ENCODE data around the gene PTPRO. TPM values are rescaled to one million over a fixed set of nuclear protein-coding genes. Genes with fewer than 3 reads are reported as not detected.

Gene PTPRO
- total RNA-seq, 1 experiment from 2014 or later, result 0.22 TPM

DNA sequence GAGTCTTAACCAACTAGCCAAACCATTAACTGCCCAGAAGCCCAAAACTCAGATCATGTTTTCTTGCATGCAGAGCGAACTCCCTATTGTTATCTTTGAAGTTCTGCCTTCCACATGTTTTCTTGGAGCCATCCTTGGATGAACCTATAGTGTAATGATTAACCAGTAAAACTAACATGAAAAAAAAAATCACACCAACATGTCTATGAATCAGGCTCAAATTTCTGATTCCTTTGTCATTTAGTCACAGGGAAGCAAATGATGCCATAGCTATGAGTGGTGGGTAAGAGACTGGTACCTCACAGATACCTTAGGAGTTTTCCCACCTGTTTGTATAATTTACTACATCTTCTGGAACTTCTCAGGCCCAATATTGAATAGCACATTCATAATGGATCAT is 70.7 kb downstream of the PTPRO start:
- no peaks in the 10 kb centered on the region for H3K9me3 ChIP-seq (replicated peaks)
- no peaks in the 10 kb centered on the region for H3K27me3 ChIP-seq
- no peak overlapping the region for H3K4me3 ChIP-seq
- no peak for DNase-seq
- H3K27ac ChIP-seq, result no peak overlapping the region
- H3K36me3 ChIP-seq, result no peaks in the 10 kb centered on the region
- no peaks in the 10 kb centered on the region for H3K4me1 ChIP-seq

DNA sequence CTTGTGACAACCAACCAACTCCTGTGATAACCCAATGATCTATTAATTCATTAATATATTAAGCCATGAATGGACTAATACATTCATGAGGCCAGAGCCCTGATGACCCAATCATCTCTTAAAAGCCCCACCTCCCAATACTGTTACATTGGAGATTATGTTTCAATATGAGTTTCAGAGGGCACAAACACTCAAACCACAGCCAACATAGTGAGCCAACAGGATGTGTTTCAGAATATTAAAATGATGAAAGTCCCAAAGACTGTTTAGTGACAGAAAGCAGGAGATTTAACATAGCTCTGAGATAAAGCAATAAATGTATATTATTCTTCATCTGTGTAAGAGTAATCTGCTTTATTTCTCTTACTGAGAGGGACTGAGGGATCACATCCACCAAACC is 71.7 kb downstream of the PTPRO start:
- no peak overlapping the region for H3K27ac ChIP-seq
- H3K36me3 ChIP-seq, result no peaks in the 10 kb centered on the region
- H3K4me3 ChIP-seq, result no peak overlapping the region
- no peaks in the 10 kb centered on the region for H3K4me1 ChIP-seq
- H3K27me3 ChIP-seq, result no peaks in the 10 kb centered on the region
- no peaks in the 10 kb centered on the region for H3K9me3 ChIP-seq (replicated peaks)
- no peak for DNase-seq

DNA sequence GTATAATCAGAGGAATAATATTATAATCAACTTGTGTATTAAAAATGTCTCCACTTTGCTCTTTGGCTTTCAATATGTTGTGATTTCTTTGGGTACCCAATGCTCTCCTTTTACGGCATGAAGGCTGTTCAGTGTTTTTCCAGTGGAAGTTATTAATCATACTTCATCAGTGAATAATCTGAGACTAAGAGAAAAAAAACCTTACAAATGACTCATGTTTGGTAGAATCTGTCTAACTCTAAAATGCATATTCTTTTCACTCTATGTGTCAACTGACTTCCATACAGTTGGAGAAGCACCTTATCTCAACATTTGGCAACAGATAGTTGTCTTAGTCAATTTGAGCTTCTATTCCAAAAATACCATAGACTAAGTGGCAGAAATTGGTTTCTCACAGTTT is 82.2 kb downstream of the PTPRO start:
- H3K9me3 ChIP-seq (replicated peaks), result no peaks in the 10 kb centered on the region
- no peaks in the 10 kb centered on the region for H3K36me3 ChIP-seq
- DNase-seq, result no peak
- H3K4me3 ChIP-seq, result no peak overlapping the region
- H3K4me1 ChIP-seq, result no peaks in the 10 kb centered on the region
- H3K27ac ChIP-seq, result no peak overlapping the region
- H3K27me3 ChIP-seq, result no peaks in the 10 kb centered on the region

DNA sequence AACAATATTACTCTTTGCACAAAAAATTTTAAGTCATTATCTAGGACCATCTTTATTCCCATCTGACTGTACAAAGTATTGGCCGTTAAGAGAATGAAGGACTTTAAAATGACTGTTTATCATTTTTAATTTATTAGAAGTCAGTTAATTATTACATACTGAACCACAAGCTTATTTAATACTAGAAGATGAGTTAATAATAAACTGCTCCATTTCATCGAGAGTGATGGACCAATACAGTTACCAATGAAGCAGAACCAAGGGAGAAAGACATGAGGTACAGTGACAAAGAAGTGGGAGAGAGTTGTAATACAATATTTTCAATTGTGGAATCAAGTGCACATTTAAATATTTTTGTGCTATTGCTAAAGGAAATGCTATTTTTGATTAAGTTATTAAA is 83.3 kb downstream of the PTPRO start:
- no peak for DNase-seq
- Histone ChIP-seq H3K4me3 (no peak overlapping the region), H3K4me1 (no peaks in the 10 kb centered on the region), H3K27ac (no peak overlapping the region), H3K27me3 (no peaks in the 10 kb centered on the region), H3K9me3 (replicated peaks) (no peaks in the 10 kb centered on the region), H3K36me3 (no peaks in the 10 kb centered on the region)

DNA sequence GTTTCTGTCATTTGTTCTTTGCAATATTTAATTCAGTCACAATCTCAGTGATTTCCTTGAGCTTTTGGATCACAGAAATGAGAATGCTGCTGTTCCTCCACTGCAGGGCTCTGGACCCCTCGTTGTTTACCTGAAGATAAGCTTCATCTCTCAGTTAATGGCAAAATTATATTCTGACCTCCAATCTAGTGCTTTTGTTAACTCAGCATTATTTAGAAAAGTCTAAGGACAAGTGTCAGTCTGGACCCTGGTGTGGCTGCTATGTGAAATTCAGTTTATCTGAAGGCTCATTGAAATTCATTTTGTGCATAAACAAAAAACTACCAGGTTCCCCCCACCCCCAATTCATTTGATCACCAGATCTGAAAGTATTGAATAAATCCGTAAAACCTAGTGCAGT is 84.7 kb downstream of the PTPRO start:
- Histone ChIP-seq H3K36me3 (no peaks in the 10 kb centered on the region), H3K27ac (no peak overlapping the region), H3K4me1 (no peaks in the 10 kb centered on the region), H3K27me3 (no peaks in the 10 kb centered on the region), H3K4me3 (no peak overlapping the region), H3K9me3 (replicated peaks) (no peaks in the 10 kb centered on the region)
- DNase-seq, result no peak

DNA sequence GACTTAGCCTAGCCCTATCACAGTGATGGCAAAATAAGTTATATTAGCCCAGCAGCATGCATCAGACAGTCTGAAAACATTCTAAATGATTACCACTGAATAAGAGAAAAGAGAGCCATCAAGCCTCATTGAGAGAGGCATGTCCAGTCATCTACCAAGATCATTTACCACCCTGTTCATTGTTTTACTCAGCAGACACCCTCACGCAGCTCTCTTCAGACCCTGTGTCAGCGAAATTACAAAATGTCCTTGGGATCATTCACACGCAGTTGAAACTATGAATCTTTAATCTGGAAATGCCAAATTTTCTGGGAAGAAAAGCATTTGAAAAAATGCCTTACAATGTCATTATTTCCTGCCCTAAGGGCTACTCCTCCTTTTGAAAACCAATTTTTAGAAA is 89.5 kb downstream of the PTPRO start:
- Histone ChIP-seq H3K4me1 (no peaks in the 10 kb centered on the region), H3K27ac (no peak overlapping the region), H3K9me3 (replicated peaks) (no peaks in the 10 kb centered on the region), H3K27me3 (no peaks in the 10 kb centered on the region; the same call in 1 of the 2 replicates), H3K4me3 (no peak overlapping the region), H3K36me3 (no peaks in the 10 kb centered on the region)
- DNase-seq, result no peak

DNA sequence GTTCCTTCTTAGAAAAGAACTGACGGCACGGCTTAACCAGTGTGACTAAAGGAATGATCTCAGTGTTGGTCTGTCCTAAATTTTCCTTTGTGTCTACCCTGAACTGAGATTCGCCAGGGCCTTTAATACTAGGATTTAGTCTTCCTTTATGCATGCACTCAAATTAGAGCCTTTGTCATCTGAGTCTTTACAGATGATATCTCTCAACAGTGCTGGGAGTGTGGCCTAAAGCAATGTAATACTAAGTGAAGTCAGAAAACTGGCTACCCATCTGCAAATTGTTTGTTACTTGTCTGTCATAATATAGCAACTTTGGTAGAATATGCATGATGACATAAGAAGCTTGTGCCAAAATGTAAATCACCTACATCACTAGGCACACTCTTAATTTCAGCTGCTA is 95.4 kb downstream of the PTPRO start:
- Histone ChIP-seq H3K27ac (no peak overlapping the region), H3K4me3 (no peak overlapping the region), H3K9me3 (replicated peaks) (no peaks in the 10 kb centered on the region), H3K27me3 (no peaks in the 10 kb centered on the region), H3K36me3 (no peaks in the 10 kb centered on the region), H3K4me1 (no peaks in the 10 kb centered on the region)
- no peak for DNase-seq

DNA sequence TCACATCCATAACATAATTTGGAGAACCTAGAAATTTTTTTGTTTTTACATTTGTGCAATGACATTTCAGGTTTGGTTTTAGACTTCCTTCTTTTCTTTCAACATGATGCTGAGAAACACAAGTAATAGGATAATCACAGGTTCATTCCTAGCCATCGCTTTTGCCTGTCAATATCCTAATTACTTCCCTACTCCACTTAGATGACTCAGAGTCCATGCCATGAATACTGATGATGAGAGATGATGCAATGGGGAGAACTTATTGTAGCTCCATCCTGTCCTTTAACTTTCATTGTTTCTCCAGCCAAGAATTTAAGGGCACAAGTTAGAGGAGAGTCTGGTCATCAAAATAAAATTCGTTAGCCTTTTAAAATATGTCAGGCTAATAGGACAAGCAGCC is 101.3 kb downstream of the PTPRO start:
- no peaks in the 10 kb centered on the region for H3K36me3 ChIP-seq
- H3K4me3 ChIP-seq, result no peak overlapping the region
- no peaks in the 10 kb centered on the region for H3K9me3 ChIP-seq (replicated peaks)
- no peaks in the 10 kb centered on the region for H3K27me3 ChIP-seq
- H3K4me1 ChIP-seq, result no peaks in the 10 kb centered on the region
- DNase-seq, result no peak
- no peak overlapping the region for H3K27ac ChIP-seq

DNA sequence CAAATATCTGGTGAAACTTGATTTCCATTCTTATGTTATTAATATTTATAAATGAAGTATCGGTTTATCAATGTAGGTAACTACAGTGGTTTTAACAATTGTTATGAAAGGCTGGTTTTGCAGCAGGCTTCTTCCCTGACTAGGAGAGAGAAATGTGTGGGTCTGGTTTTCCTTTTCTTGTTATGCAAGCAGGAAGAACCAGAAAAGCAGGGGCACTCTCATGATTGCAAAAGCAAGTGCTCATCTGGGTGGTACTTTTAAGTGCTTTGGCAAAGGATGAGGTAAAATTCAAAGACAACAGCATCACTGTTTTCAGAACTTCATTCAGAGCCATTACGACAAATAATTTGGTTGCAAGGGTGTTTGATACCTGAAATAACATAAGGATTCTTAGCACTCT is 105.6 kb downstream of the PTPRO start:
- Histone ChIP-seq H3K36me3 (no peaks in the 10 kb centered on the region), H3K9me3 (replicated peaks) (no peaks in the 10 kb centered on the region), H3K27me3 (no peaks in the 10 kb centered on the region), H3K4me1 (no peaks in the 10 kb centered on the region), H3K27ac (no peak overlapping the region), H3K4me3 (no peak overlapping the region)
- DNase-seq, result no peak

DNA sequence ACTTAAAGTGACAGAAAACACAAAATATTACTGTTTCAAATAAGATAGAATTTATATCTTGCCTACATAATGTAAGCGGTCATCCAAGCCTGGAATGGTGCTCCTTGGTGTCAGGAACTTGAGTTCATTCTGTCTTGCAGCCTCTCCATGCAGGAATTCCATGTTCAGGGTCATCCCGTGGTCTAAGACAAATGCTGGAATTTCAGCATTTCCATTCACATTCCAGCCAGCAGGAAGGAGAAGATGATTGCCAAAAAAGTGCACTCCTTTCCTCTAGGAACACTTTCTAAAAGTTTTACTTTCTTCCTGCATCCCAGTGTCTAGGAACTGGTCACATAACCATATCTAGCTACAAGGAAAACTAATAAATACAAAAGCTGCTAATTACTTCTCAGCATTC is 106.3 kb downstream of the PTPRO start:
- Histone ChIP-seq H3K4me3 (no peak overlapping the region), H3K27ac (no peak overlapping the region), H3K27me3 (no peaks in the 10 kb centered on the region), H3K9me3 (replicated peaks) (no peaks in the 10 kb centered on the region), H3K36me3 (no peaks in the 10 kb centered on the region), H3K4me1 (no peaks in the 10 kb centered on the region)
- DNase-seq, result no peak

DNA sequence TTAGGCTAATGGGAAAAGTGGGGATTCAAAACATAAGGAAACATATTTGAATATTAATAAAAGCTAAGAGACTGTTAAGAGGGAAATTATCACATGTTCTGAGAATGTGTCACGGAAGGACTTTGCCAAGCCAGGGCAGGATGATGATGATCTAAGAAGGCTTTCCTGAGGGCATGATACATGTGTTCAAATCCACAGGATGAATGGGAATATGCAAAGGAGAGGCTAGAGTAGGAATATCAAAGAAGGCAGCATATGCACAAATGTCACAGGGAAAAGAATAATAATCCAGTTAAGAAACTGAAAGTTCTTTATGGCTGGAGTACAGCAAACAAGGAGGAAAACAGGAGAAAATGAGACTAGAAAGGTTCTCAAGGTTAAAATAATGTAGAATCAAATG is 107.0 kb downstream of the PTPRO start:
- no peak overlapping the region for H3K4me3 ChIP-seq
- no peak overlapping the region for H3K27ac ChIP-seq
- no peaks in the 10 kb centered on the region for H3K36me3 ChIP-seq
- H3K9me3 ChIP-seq (replicated peaks), result no peaks in the 10 kb centered on the region
- H3K4me1 ChIP-seq, result no peaks in the 10 kb centered on the region
- no peak for DNase-seq
- no peaks in the 10 kb centered on the region for H3K27me3 ChIP-seq

DNA sequence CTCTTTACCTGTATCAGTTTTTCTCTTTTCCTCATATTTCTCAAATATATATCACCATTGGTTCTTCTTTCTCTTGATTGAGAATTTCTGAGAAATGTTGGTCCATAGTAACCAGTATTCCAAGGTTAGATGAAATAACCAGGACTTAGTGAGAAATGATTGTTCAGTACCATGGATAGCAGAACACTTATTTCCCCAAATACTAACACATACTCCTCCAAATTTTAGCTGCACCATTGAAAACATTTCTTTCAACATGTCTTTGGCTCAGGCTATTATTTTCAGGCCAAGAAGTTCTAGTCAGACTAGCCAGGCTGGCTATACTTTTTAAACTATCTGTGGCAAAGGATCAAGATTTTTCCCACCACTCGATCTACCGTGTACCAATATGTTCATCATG is 113.3 kb downstream of the PTPRO start:
- Histone ChIP-seq H3K9me3 (replicated peaks) (no peaks in the 10 kb centered on the region), H3K4me1 (no peaks in the 10 kb centered on the region), H3K4me3 (no peak overlapping the region), H3K27ac (no peak overlapping the region), H3K27me3 (no peaks in the 10 kb centered on the region), H3K36me3 (no peaks in the 10 kb centered on the region)
- DNase-seq, result peak in 1 of 2 experiments; percentile 13

DNA sequence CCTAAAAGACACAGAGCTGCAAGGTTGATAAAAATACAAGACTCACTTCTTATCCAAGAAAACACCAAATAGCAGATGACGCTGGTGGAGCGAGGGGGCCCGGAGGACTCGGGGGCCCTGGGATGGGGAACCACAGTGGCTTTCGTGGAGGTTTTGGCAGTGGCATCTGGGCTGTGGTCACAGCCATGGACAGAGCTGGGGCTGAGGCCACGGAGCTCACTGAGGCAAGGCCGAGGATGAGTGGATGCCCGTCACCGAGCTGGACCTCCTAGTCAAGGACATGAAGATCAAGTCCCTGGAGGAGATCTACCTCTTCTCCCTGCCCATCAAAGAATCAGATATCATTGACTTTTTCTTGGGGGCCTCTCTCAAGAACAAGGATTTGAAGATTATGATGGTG is 117.2 kb downstream of the PTPRO start:
- no peaks in the 10 kb centered on the region for H3K9me3 ChIP-seq (replicated peaks)
- H3K27ac ChIP-seq, result no peak overlapping the region
- H3K4me3 ChIP-seq, result no peak overlapping the region
- no peaks in the 10 kb centered on the region for H3K27me3 ChIP-seq
- H3K4me1 ChIP-seq, result no peaks in the 10 kb centered on the region
- no peaks in the 10 kb centered on the region for H3K36me3 ChIP-seq
- DNase-seq, result no peak

DNA sequence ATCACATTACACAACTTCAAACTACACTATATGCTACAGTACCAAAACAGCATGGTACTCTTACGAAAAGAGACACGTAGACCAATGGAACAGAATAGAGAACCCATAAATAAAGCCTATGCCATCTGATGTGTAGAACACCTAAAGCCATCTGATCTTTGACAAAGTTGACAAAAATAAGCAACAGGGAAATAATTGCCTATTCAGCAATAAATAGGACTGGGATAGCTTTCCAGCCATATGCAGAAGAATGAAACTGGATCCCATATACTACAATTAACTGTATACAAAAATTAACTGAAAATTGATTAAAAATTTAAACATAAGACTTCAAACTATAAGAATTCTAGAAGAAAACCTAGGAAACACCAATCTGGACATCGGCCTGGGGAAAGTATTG is 120.7 kb downstream of the PTPRO start:
- Histone ChIP-seq H3K4me3 (no peak overlapping the region), H3K27ac (no peak overlapping the region), H3K27me3 (no peaks in the 10 kb centered on the region), H3K4me1 (no peaks in the 10 kb centered on the region), H3K36me3 (no peaks in the 10 kb centered on the region), H3K9me3 (replicated peaks) (no peaks in the 10 kb centered on the region)
- no peak for DNase-seq

DNA sequence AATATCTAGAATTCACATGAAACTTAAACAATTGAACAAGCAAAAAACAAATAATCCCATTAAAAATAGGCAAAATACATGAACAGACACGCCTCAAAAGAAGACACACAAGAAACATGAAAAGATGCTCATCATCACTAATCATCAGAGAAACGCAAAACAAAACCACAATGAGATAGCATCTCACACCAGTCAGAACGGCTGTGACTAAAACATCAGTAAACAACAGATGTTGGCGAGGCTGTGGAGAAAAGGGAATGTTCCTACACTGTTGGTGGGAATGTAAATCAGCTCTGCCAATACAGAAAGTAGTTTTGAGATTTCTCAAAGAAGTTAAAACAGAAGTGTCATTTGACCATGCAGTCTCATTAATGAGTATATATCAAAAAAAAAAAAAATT is 121.3 kb downstream of the PTPRO start:
- Histone ChIP-seq H3K36me3 (no peaks in the 10 kb centered on the region), H3K4me1 (no peaks in the 10 kb centered on the region), H3K9me3 (replicated peaks) (no peaks in the 10 kb centered on the region), H3K27me3 (no peaks in the 10 kb centered on the region), H3K27ac (no peak overlapping the region), H3K4me3 (no peak overlapping the region)
- DNase-seq, result peak in 1 of 2 experiments; percentile 3

DNA sequence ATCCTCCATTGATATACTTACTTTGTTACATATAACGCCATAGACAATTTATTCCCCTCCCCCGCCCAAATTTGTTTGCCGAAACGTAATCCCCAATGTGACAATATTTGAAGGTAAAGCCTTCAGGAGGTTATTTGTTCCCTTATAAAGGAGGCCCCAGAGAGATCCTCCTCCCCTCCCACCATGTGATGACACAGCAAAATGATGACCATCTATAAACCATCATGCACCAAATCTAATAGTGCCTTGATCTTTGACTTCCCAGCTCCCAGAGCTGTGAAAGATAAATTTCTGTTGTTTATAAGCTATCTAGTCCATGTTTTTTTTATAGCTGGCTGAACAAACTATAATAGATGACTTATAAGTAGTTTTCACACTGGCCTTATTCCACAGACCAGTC is 122.2 kb downstream of the PTPRO start:
- H3K27ac ChIP-seq, result no peak overlapping the region
- no peaks in the 10 kb centered on the region for H3K36me3 ChIP-seq
- H3K9me3 ChIP-seq (replicated peaks), result no peaks in the 10 kb centered on the region
- no peak overlapping the region for H3K4me3 ChIP-seq
- no peaks in the 10 kb centered on the region for H3K27me3 ChIP-seq
- DNase-seq, result no peak
- H3K4me1 ChIP-seq, result no peaks in the 10 kb centered on the region

DNA sequence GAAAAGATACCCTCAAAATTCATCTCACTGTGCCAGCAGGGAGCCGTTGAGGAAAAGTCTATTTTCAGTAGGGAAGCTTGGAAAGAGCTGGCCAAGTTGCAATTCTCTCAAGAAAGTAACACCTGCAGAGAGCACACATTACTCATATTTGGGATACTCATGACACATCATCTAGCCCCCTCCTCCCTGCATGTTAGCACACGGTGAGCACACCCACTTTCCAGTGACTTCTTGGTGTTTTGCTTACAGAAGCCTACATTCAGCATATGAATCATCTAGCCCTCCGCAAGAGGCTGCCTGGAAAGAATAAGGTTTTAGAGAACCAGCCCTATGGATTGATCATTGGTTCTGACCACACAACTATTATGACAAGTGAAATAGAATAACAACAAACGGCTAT is 124.5 kb downstream of the PTPRO start:
- no peak for DNase-seq

More for the DNA sequence above, 124.5 kb downstream of the PTPRO start:
- Histone ChIP-seq H3K9me3 (replicated peaks) (no peaks in the 10 kb centered on the region), H3K4me1 (no peaks in the 10 kb centered on the region), H3K36me3 (no peaks in the 10 kb centered on the region), H3K4me3 (no peak overlapping the region), H3K27me3 (no peaks in the 10 kb centered on the region), H3K27ac (no peak overlapping the region)

Measured in SJCRH30 (cell line).